ENCODE data around the gene ZNF804A. TPM values are rescaled to one million over a fixed set of nuclear protein-coding genes. Genes with fewer than 3 reads are reported as not detected.

Gene ZNF804A
- total and polyA plus RNA-seq, 2 of the 8 experiments (the other 6 are each of a cell fraction or from before 2014, with no cell fraction given), result 0.02 TPM; not detected in 1

GRCh38 chr2:184835398-184835715, 237.0 kb downstream of the ZNF804A start (continued):
- TF ChIP-seq ATF2 (IDR thresholded peaks at IDR 0.05; ENCODE audit: low read length) (no peak), SIX5 (IDR thresholded peaks at IDR 0.05; ENCODE audit: low read depth, low read length) (no peak), KDM1A (IDR thresholded peaks at IDR 0.05; ENCODE audit: borderline replicate concordance, low read length) (no peak), GTF2F1 (IDR thresholded peaks at IDR 0.05; ENCODE audit: borderline replicate concordance, low read depth, low read length) (no peak), CBX8 (IDR thresholded peaks at IDR 0.05; ENCODE audit: borderline replicate concordance, low read depth, low read length) (no peak)

Measured in H1 (cell line).